ENCODE data around the gene TRIP4.

GRCh38 chr15:64476550-64476949 is 88.9 kb downstream of the TRIP4 start:
- no peak for TF ChIP-seq CTCF (IDR thresholded peaks at IDR 0.05 in 2 of 3, conservative IDR thresholded peaks at IDR 0.05 in 1 of 3; ENCODE audit: borderline replicate concordance in 1 of 3, insufficient read depth in 1 of 3, low read depth in 2 of 3, low read length in 2 of 3)
- TF ChIP-seq POLR2AphosphoS5 (IDR thresholded peaks at IDR 0.05; ENCODE audit: low read depth, low read length), result no peak
- no peak for TF ChIP-seq SIN3A (IDR thresholded peaks at IDR 0.05; ENCODE audit: low read depth)
- TF ChIP-seq POLR2A (IDR thresholded peaks at IDR 0.05; ENCODE audit: borderline replicate concordance, extremely low read depth, insufficient read depth, insufficient read length), result no peak
- TF ChIP-seq CEBPB (IDR thresholded peaks at IDR 0.05; ENCODE audit: low read depth), result no peak
- TF ChIP-seq YY1 (IDR thresholded peaks at IDR 0.05; ENCODE audit: extremely low read depth, insufficient replicate concordance, low read depth, low read length), result no peak
- no peak for TF ChIP-seq EZH2 (IDR thresholded peaks at IDR 0.05)
- TF ChIP-seq RAD21 (IDR thresholded peaks at IDR 0.05; ENCODE audit: low read depth), result no peak
- no peak for TF ChIP-seq ZNF274 (IDR thresholded peaks at IDR 0.05; ENCODE audit: low read depth, low read length)

Data from HCT116 (cell line).